ENCODE measurements around the gene FBXL20. TPM values are rescaled to one million over a fixed set of nuclear protein-coding genes. Genes with fewer than 3 reads are reported as not detected.

The FBXL20 gene
- total RNA-seq, 1 experiment from 2014 or later: 17.2 TPM

DNA sequence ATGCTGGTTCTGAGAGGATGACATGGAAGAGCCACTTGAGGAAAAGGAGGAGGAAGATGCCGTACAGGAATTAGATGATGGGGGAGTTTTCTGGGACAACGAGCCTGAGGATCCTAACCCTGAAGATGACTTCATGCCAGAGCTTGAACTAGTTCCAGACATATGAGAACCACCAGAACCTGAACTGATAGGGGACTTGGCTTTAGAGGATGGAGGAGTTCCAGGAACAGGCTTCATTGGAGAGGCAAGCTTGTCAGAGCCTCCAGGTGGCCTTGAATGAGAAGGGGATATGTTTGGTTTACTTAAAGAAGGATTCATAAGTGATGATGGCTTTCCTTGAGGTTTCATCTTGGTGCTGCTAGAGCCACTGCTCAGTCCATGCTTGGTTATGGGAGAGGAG lies 6.9 kb upstream of the FBXL20 start:
- H3K36me3 ChIP-seq (ENCODE audit: control insufficient read depth in 1 of 2, insufficient read depth in 2 of 2, low read length in 2 of 2): peaks cover 37 to 40% of the 10 kb centered on the region in 2 experiments
- ATAC-seq (no peak), DNase-seq (ENCODE audit: low read depth, low spot score) (no peak)
- ChIA-PET POLR2A (no interaction called here), RAD21 (ENCODE audit: low non-redundant PET in 1 of 2, low total read pairs in 2 of 2, uncharacterized antibody in 2 of 2, unreplicated experiment in 2 of 2) (no interaction called here), CTCF (no interaction called here)
- no peak overlapping the region for H3K4me3 ChIP-seq (replicated peaks in 1 of 2; ENCODE audit: low read depth in 1 of 2, low read length in 2 of 2)
- H3K9ac ChIP-seq (ENCODE audit: low read length): no peak overlapping the region
- H3K4me1 ChIP-seq (ENCODE audit: control insufficient read depth in 1 of 2, insufficient read depth in 2 of 2, low read length in 2 of 2): peaks cover 0 to 8% of the 10 kb centered on the region in 2 experiments; a peak in 1 of 4 replicates
- BruUV-seq (replicated peaks): no TSS peak
- H3K9me2 ChIP-seq (ENCODE audit: insufficient read depth): no peaks in the 10 kb centered on the region
- no peaks in the 10 kb centered on the region for H3K27me3 ChIP-seq (ENCODE audit: insufficient read depth, low read length)
- no peak overlapping the region for H3K4me2 ChIP-seq (ENCODE audit: low read length)
- H3K79me2 ChIP-seq (ENCODE audit: insufficient read depth, low read length): no peaks in the 10 kb centered on the region
- intact Hi-C loops (cut with micrococcal nuclease): no loop called here
- TF ChIP-seq JUND (IDR thresholded peaks at IDR 0.05) (no peak), POLR2A (IDR thresholded peaks at IDR 0.05; ENCODE audit: borderline replicate concordance, extremely low read depth, insufficient read depth, insufficient read length) (no peak), FOSL1 (IDR thresholded peaks at IDR 0.05; ENCODE audit: low read depth) (no peak), SIN3A (IDR thresholded peaks at IDR 0.05; ENCODE audit: low read depth) (no peak), ZNF274 (IDR thresholded peaks at IDR 0.05; ENCODE audit: low read depth, low read length) (no peak), EGR1 (IDR thresholded peaks at IDR 0.05; ENCODE audit: low read depth) (no peak), POLR2AphosphoS5 (IDR thresholded peaks at IDR 0.05; ENCODE audit: low read depth, low read length) (no peak; the same call in 1 of the 2 replicates), CEBPB (IDR thresholded peaks at IDR 0.05; ENCODE audit: low read depth) (no peak)
- no peaks in the 10 kb centered on the region for H3K9me3 ChIP-seq (ENCODE audit: control insufficient read depth in 1 of 2, insufficient read depth in 1 of 2, low read depth in 1 of 2, low read length in 2 of 2)
- H2AFZ ChIP-seq (ENCODE audit: low read depth, low read length, poor library complexity, severe bottlenecking): no peak overlapping the region
- H4K20me1 ChIP-seq (ENCODE audit: insufficient read depth): no peaks in the 10 kb centered on the region
- no peak overlapping the region for H3K27ac ChIP-seq (ENCODE audit: low read depth, low read length)

- POLR2A ChIA-PET: no interaction called here
- Histone ChIP-seq H3K9me2 (ENCODE audit: insufficient read depth) (no peaks in the 10 kb centered on the region), H3K27me3 (ENCODE audit: insufficient read depth, low read length) (no peaks in the 10 kb centered on the region), H3K79me2 (ENCODE audit: insufficient read depth, low read length) (no peaks in the 10 kb centered on the region), H3K36me3 (ENCODE audit: control insufficient read depth in 1 of 2, insufficient read depth in 2 of 2, low read length in 2 of 2) (peaks cover 35 to 38% of the 10 kb centered on the region in 2 experiments), H3K4me3 (replicated peaks in 1 of 2; ENCODE audit: low read depth in 1 of 2, low read length in 2 of 2) (no peak overlapping the region), H3K9ac (ENCODE audit: low read length) (no peak overlapping the region), H3K9me3 (ENCODE audit: control insufficient read depth in 1 of 2, insufficient read depth in 1 of 2, low read depth in 1 of 2, low read length in 2 of 2) (no peaks in the 10 kb centered on the region), H3K4me2 (ENCODE audit: low read length) (no peak overlapping the region), H3K4me1 (ENCODE audit: control insufficient read depth in 1 of 2, insufficient read depth in 2 of 2, low read length in 2 of 2) (peaks cover 0 to 12% of the 10 kb centered on the region in 2 experiments; a peak in 2 of 4 replicates), H4K20me1 (ENCODE audit: insufficient read depth) (peaks cover 3% of the 10 kb centered on the region; the same call in 1 of the 2 replicates), H3K27ac (ENCODE audit: low read depth, low read length) (no peak overlapping the region), H2AFZ (ENCODE audit: low read depth, low read length, poor library complexity, severe bottlenecking) (no peak overlapping the region)
- intact Hi-C loops (cut with micrococcal nuclease): no loop called here
- no peak for DNase-seq (ENCODE audit: low read depth, low spot score)
- CTCF ChIA-PET: no interaction called here
- RAD21 ChIA-PET (ENCODE audit: low non-redundant PET in 1 of 2, low total read pairs in 2 of 2, uncharacterized antibody in 2 of 2, unreplicated experiment in 2 of 2): no interaction called here
- ATAC-seq: no peak
- BruUV-seq (replicated peaks): no TSS peak
- no peak for TF ChIP-seq POLR2A (IDR thresholded peaks at IDR 0.05; ENCODE audit: borderline replicate concordance, extremely low read depth, insufficient read depth, insufficient read length)
- TF ChIP-seq ZFX (IDR thresholded peaks at IDR 0.05): no peak
- TF ChIP-seq YY1 (IDR thresholded peaks at IDR 0.05; ENCODE audit: extremely low read depth, insufficient replicate concordance, low read depth, low read length): no peak
- no peak for TF ChIP-seq ZNF274 (IDR thresholded peaks at IDR 0.05; ENCODE audit: low read depth, low read length)
- no peak for TF ChIP-seq SRF (IDR thresholded peaks at IDR 0.05; ENCODE audit: low read depth)
- no peak for TF ChIP-seq ELF1 (IDR thresholded peaks at IDR 0.05; ENCODE audit: borderline replicate concordance, low read depth)
- no peak for TF ChIP-seq POLR2AphosphoS5 (IDR thresholded peaks at IDR 0.05; ENCODE audit: low read depth, low read length)
- TF ChIP-seq CBX3 (IDR thresholded peaks at IDR 0.05; ENCODE audit: low read depth): no peak
- no peak for TF ChIP-seq MAX (IDR thresholded peaks at IDR 0.05)
- TF ChIP-seq, protein P1, sequence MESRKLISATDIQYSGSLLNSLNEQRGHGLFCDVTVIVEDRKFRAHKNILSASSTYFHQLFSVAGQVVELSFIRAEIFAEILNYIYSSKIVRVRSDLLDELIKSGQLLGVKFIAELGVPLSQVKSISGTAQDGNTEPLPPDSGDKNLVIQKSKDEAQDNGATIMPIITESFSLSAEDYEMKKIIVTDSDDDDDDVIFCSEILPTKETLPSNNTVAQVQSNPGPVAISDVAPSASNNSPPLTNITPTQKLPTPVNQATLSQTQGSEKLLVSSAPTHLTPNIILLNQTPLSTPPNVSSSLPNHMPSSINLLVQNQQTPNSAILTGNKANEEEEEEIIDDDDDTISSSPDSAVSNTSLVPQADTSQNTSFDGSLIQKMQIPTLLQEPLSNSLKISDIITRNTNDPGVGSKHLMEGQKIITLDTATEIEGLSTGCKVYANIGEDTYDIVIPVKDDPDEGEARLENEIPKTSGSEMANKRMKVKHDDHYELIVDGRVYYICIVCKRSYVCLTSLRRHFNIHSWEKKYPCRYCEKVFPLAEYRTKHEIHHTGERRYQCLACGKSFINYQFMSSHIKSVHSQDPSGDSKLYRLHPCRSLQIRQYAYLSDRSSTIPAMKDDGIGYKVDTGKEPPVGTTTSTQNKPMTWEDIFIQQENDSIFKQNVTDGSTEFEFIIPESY (IDR thresholded peaks at IDR 0.05; ENCODE audit: extremely low read depth, insufficient replicate concordance, low read length): no peak
- TF ChIP-seq SP1 (IDR thresholded peaks at IDR 0.05; ENCODE audit: low read depth): no peak
- no peak for TF ChIP-seq TCF7L2 (IDR thresholded peaks at IDR 0.05; ENCODE audit: borderline replicate concordance, extremely low read depth, insufficient read depth, insufficient read length)
- TF ChIP-seq SIN3A (IDR thresholded peaks at IDR 0.05; ENCODE audit: low read depth): no peak
- TF ChIP-seq EGR1 (IDR thresholded peaks at IDR 0.05; ENCODE audit: low read depth): no peak
Measured at GRCh38 chr17:39406951-39407350, 5.5 kb upstream of the FBXL20 start.

All from HCT116 (cell line).